ENCODE results near the gene TRIM63. TPM values are rescaled to one million over a fixed set of nuclear protein-coding genes. Genes with fewer than 3 reads are reported as not detected.

TRIM63 gene
- total and polyA plus RNA-seq, 2 of the 13 experiments (the other 11 are each of a cell fraction or from before 2014, with no cell fraction given): not detected

DNA sequence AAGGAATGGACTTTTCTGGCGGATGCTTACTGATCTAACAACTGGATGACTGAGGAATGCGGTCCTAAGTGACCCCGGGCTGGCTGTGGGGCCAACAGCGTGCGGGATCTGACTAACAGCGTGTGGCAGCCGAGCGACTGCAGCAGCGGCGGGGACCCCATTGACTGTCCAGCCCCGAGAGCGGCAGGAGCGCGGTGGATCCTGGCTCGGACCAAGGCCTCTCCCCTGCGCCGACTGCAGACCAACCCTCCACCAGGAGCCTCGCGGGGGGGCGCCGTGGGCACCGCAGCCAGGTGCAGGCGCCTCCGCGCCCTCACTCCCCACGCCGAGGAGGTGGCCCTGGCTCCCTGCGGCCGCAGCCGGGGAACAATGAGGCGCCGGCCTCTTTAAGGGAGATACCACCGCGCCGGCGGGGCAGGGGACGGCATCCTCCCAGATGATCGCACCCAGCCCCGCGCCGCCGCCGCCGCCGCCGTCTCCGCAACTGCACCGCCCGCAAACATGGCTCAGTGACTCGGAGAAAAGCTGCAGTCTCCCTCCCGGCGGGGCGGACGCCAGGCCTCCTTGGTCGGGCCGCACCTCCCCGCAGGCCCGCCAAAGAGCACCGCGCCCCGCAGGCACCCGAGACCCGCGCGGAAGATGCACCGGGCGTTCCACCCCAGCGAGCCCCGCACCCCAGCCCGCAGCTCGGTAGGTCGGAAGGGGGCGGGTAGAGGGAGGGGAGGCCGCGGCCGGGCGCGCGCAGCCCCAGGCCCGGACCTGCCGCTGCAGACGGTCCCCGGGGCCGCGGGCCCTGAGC is 43.5 kb upstream of the TRIM63 start (continued):
- TF ChIP-seq, protein P1, sequence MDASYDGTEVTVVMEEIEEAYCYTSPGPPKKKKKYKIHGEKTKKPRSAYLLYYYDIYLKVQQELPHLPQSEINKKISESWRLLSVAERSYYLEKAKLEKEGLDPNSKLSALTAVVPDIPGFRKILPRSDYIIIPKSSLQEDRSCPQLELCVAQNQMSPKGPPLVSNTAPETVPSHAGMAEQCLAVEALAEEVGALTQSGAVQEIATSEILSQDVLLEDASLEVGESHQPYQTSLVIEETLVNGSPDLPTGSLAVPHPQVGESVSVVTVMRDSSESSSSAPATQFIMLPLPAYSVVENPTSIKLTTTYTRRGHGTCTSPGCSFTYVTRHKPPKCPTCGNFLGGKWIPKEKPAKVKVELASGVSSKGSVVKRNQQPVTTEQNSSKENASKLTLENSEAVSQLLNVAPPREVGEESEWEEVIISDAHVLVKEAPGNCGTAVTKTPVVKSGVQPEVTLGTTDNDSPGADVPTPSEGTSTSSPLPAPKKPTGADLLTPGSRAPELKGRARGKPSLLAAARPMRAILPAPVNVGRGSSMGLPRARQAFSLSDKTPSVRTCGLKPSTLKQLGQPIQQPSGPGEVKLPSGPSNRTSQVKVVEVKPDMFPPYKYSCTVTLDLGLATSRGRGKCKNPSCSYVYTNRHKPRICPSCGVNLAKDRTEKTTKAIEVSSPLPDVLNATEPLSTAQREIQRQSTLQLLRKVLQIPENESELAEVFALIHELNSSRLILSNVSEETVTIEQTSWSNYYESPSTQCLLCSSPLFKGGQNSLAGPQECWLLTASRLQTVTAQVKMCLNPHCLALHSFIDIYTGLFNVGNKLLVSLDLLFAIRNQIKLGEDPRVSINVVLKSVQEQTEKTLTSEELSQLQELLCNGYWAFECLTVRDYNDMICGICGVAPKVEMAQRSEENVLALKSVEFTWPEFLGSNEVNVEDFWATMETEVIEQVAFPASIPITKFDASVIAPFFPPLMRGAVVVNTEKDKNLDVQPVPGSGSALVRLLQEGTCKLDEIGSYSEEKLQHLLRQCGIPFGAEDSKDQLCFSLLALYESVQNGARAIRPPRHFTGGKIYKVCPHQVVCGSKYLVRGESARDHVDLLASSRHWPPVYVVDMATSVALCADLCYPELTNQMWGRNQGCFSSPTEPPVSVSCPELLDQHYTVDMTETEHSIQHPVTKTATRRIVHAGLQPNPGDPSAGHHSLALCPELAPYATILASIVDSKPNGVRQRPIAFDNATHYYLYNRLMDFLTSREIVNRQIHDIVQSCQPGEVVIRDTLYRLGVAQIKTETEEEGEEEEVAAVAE (CRISPR knock-in tag; IDR thresholded peaks at IDR 0.05; ENCODE audit: borderline replicate concordance): no peak
- TF ChIP-seq JARID2 (CRISPR knock-in tag; IDR thresholded peaks at IDR 0.05; ENCODE audit: insufficient replicate concordance): no peak
- no peak for TF ChIP-seq ZNF296 (CRISPR knock-in tag; conservative IDR thresholded peaks at IDR 0.05)
- TF ChIP-seq NFIB (CRISPR knock-in tag; IDR thresholded peaks at IDR 0.05; ENCODE audit: borderline replicate concordance): no peak
- peak; percentile 88 for TF ChIP-seq SRSF1 (optimal IDR thresholded peaks at IDR 0.05; ENCODE audit: low read depth, low read length)
- no peak for TF ChIP-seq ZNF850 (CRISPR knock-in tag; conservative IDR thresholded peaks at IDR 0.05)
- TF ChIP-seq ZNF773 (CRISPR knock-in tag; IDR thresholded peaks at IDR 0.05; ENCODE audit: borderline replicate concordance): no peak
- no peak; the same call in 1 of the 2 replicates for TF ChIP-seq KLF6 (CRISPR knock-in tag; IDR thresholded peaks at IDR 0.05)
- 0 out of 2 replicates have a peak, but pooled peaks have one; percentile 22 for TF ChIP-seq ZBTB42 (CRISPR knock-in tag; IDR thresholded peaks at IDR 0.05)
- TF ChIP-seq, protein P2, sequence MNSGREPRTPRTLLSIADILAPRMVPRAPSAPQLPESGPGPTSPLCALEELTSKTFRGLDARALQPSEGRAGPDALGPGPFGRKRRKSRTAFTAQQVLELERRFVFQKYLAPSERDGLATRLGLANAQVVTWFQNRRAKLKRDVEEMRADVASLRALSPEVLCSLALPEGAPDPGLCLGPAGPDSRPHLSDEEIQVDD (CRISPR knock-in tag; IDR thresholded peaks at IDR 0.05; ENCODE audit: borderline replicate concordance): no peak
- TF ChIP-seq ETV6 (CRISPR knock-in tag; conservative IDR thresholded peaks at IDR 0.05): no peak
- TF ChIP-seq, protein P3, sequence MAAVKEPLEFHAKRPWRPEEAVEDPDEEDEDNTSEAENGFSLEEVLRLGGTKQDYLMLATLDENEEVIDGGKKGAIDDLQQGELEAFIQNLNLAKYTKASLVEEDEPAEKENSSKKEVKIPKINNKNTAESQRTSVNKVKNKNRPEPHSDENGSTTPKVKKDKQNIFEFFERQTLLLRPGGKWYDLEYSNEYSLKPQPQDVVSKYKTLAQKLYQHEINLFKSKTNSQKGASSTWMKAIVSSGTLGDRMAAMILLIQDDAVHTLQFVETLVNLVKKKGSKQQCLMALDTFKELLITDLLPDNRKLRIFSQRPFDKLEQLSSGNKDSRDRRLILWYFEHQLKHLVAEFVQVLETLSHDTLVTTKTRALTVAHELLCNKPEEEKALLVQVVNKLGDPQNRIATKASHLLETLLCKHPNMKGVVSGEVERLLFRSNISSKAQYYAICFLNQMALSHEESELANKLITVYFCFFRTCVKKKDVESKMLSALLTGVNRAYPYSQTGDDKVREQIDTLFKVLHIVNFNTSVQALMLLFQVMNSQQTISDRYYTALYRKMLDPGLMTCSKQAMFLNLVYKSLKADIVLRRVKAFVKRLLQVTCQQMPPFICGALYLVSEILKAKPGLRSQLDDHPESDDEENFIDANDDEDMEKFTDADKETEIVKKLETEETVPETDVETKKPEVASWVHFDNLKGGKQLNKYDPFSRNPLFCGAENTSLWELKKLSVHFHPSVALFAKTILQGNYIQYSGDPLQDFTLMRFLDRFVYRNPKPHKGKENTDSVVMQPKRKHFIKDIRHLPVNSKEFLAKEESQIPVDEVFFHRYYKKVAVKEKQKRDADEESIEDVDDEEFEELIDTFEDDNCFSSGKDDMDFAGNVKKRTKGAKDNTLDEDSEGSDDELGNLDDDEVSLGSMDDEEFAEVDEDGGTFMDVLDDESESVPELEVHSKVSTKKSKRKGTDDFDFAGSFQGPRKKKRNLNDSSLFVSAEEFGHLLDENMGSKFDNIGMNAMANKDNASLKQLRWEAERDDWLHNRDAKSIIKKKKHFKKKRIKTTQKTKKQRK (IDR thresholded peaks at IDR 0.05; ENCODE audit: low read length): no peak
- no peak for TF ChIP-seq ZNF784 (CRISPR knock-in tag; IDR thresholded peaks at IDR 0.05; ENCODE audit: borderline replicate concordance)
- TF ChIP-seq ZSCAN25 (CRISPR knock-in tag; IDR thresholded peaks at IDR 0.05): peak; percentile 83
- no peak for TF ChIP-seq KAT2B (IDR thresholded peaks at IDR 0.05; ENCODE audit: borderline replicate concordance, low read depth, low read length)
- TF ChIP-seq ZNF562 (CRISPR knock-in tag; IDR thresholded peaks at IDR 0.05; ENCODE audit: borderline replicate concordance): no peak
- TF ChIP-seq ZNF205 (CRISPR knock-in tag; IDR thresholded peaks at IDR 0.05): no peak
- no peak for TF ChIP-seq ZNF530 (CRISPR knock-in tag; IDR thresholded peaks at IDR 0.05; ENCODE audit: low read depth)
- no peak for TF ChIP-seq RELA (CRISPR knock-in tag; IDR thresholded peaks at IDR 0.05)
- TF ChIP-seq HCFC1 (IDR thresholded peaks at IDR 0.05; ENCODE audit: low read depth, low read length): no peak
- TF ChIP-seq ATF7-NPFF (CRISPR knock-in tag; IDR thresholded peaks at IDR 0.05; ENCODE audit: low read depth): peak; percentile 60; the same call in 1 of the 2 replicates
